Osteoblast (primary cell): ENCODE results near the gene FAM117A. TPM values are rescaled to one million over a fixed set of nuclear protein-coding genes. Genes with fewer than 3 reads are reported as not detected.

ENCODE experiments used
- DNase-seq: peaks from one replicate; pipeline ENCODE4 v3.0.0; 2011; ENCODE audit warnings: low spot score, mixed read lengths; ENCODE audit not compliant: insufficient read length; ENCODE audit errors: missing footprints
- H2AFZ ChIP-seq: 2 replicates; pipeline ENCODE4 v1.6.0; 2011; ENCODE audit warnings: mild to moderate bottlenecking, low read length
- H3K27ac ChIP-seq: 2 replicates; pipeline ENCODE4 v1.5.1; 2011; ENCODE audit warnings: mild to moderate bottlenecking, low read depth, low read length, moderate library complexity
- H3K27me3 ChIP-seq: 2 replicates; pipeline ENCODE4 v1.6.0; 2012; ENCODE audit warnings: mild to moderate bottlenecking, control low read depth, inconsistent platforms, low read length, moderate library complexity; ENCODE audit not compliant: insufficient read depth
- H3K36me3 ChIP-seq: 2 replicates; pipeline ENCODE4 v1.5.1; 2011; ENCODE audit warnings: mild to moderate bottlenecking, low read length, control low read depth, moderate library complexity; ENCODE audit not compliant: insufficient read depth
- H3K4me1 ChIP-seq: 2 replicates; pipeline ENCODE4 v1.5.1; 2011; ENCODE audit warnings: mild to moderate bottlenecking, low read length, control low read depth, moderate library complexity; ENCODE audit not compliant: insufficient read depth
- H3K4me2 ChIP-seq: 2 replicates; pipeline ENCODE4 v1.6.0; 2011; ENCODE audit warnings: mild to moderate bottlenecking, low read length; ENCODE audit not compliant: insufficient read depth
- H3K4me3 ChIP-seq: fragments of 200-600 bp; sonication (generic); 3 replicates; pipeline ENCODE4 v1.5.1; 2012; ENCODE audit warnings: mild to moderate bottlenecking, low read length, inconsistent platforms; ENCODE audit not compliant: insufficient read depth
- H3K79me2 ChIP-seq: 2 replicates; pipeline ENCODE4 v1.6.0; 2012; ENCODE audit warnings: mild to moderate bottlenecking, low read length, control low read depth, inconsistent platforms; ENCODE audit not compliant: insufficient read depth
- H3K9me3 ChIP-seq: 2 replicates; pipeline ENCODE4 v1.5.1; 2011; ENCODE audit warnings: low read depth, low read length, control low read depth
- H4K20me1 ChIP-seq: 2 replicates; pipeline ENCODE4 v1.6.0; 2012; ENCODE audit warnings: mild to moderate bottlenecking, low read length, control low read depth; ENCODE audit not compliant: insufficient read depth
- total RNA-seq: library from RNA; depleted of rRNA; stranded (reverse); fragments of >200 nt; gene quantifications from 2 replicates; pipeline ENCODE4 v1.2.3, GENCODE V29; 2012
- TF ChIP-seq, protein P1 (sequence below): IDR thresholded peaks from 2 replicates; pipeline ENCODE4 v1.5.1; 2011; ENCODE audit warnings: mild to moderate bottlenecking, low read depth, low read length, moderate library complexity; ENCODE audit errors: extremely low read depth

The FAM117A gene
- total RNA-seq, 1 donor, result 8.7 TPM

DNA sequence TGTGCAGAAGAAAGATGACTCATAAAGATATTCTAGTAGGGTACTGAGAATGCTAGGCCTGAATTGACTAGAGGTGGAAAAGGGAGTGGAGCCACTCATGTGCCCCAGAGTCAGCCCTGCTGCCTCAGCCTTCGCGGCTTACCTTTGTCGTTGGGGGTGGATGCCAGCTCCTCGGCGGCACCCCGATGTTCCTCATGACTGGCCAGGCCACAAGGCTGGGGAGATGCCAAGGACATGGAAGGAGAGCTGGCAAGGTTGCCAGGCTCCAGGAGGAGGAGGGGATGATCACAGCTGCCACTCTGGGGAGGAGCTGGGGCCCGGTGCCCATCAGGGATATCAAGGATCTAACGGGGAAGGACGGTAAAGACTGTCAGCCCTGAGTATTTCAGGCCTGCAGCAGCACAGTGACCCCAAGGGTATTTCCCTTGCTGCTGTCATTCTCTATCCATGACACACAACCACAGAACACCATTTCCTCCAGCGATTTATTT is 46.5 kb downstream of the FAM117A start:
- Histone ChIP-seq H3K27ac (no peak overlapping the region), H3K36me3 (peaks cover 4% of the 10 kb centered on the region), H3K27me3 (no peaks in the 10 kb centered on the region), H2AFZ (no peak overlapping the region), H3K4me3 (no peak overlapping the region), H3K79me2 (no peaks in the 10 kb centered on the region), H4K20me1 (no peaks in the 10 kb centered on the region), H3K4me1 (peaks cover 8% of the 10 kb centered on the region), H3K9me3 (no peaks in the 10 kb centered on the region), H3K4me2 (no peak overlapping the region)
- DNase-seq, result no peak
- TF ChIP-seq, protein P1, sequence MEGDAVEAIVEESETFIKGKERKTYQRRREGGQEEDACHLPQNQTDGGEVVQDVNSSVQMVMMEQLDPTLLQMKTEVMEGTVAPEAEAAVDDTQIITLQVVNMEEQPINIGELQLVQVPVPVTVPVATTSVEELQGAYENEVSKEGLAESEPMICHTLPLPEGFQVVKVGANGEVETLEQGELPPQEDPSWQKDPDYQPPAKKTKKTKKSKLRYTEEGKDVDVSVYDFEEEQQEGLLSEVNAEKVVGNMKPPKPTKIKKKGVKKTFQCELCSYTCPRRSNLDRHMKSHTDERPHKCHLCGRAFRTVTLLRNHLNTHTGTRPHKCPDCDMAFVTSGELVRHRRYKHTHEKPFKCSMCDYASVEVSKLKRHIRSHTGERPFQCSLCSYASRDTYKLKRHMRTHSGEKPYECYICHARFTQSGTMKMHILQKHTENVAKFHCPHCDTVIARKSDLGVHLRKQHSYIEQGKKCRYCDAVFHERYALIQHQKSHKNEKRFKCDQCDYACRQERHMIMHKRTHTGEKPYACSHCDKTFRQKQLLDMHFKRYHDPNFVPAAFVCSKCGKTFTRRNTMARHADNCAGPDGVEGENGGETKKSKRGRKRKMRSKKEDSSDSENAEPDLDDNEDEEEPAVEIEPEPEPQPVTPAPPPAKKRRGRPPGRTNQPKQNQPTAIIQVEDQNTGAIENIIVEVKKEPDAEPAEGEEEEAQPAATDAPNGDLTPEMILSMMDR, result no peak

DNA sequence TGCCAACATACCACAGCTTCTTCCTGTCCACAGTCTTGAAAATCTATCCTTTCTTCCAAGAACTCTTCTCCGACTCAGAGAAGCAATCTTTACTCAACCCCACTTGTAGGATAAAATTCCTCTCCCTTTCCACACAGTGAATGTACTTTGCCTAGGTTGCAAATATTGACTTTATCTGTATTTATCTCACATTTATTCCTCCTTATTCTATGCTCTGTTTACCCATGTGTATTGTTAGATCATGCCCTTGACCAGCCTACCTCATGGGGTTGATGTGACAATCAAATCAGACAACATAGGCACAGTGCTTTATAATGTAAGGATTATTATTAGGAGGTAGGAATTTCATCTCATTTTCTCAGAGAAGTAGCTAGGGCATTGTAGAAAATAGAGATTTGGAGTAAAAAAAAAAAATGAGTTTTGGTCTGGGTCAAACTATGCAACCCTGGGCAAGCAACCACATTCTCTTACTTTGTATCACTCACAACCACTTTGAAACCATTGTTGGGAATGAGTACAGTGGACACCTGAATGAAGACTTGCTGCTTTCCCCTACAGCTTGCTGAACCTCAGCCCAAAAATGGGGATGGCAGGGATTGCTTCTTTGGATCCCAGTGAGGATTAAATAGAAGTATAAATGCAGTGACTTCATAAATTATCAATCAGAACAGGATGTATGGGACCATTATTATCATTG is 47.1 kb downstream of the FAM117A start:
- no peaks in the 10 kb centered on the region for H3K27me3 ChIP-seq
- H3K4me3 ChIP-seq, result no peak overlapping the region
- TF ChIP-seq, protein P1, result no peak
- H4K20me1 ChIP-seq, result no peaks in the 10 kb centered on the region
- DNase-seq, result no peak
- no peak overlapping the region for H2AFZ ChIP-seq
- H3K79me2 ChIP-seq, result no peaks in the 10 kb centered on the region
- H3K27ac ChIP-seq, result no peak overlapping the region
- peaks cover 4% of the 10 kb centered on the region for H3K36me3 ChIP-seq
- peaks cover 8% of the 10 kb centered on the region for H3K4me1 ChIP-seq
- no peaks in the 10 kb centered on the region for H3K9me3 ChIP-seq
- H3K4me2 ChIP-seq, result no peak overlapping the region

DNA sequence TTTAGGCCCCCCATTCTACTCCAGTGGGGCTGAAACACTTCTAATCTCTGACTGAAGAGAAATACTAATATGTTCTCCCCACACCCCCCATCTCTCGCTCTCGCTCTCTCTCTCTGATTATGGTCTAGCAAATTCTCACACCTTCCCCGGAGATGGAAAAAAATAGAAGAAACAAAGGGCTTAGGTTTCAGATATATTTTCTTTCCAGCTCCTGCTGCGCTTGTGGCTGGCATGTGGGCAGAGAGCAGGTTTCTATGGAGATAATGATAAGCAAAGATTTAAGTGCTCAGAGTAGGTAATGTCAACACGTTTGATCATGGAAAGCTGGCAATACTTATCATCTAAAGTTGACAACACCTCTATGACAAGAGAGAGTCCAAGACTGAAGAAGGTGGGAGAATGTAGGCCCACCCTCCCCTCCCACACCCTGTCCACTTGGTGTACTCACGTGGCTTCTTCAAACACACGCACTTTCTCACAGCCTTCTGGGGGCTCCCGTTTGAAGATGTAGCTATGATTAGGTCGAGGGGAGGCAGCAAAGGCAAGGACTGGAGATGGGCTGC is 48.1 kb downstream of the FAM117A start:
- no peak for DNase-seq
- Histone ChIP-seq H3K79me2 (no peaks in the 10 kb centered on the region), H2AFZ (no peak overlapping the region), H3K4me1 (peaks cover 8% of the 10 kb centered on the region), H4K20me1 (no peaks in the 10 kb centered on the region), H3K36me3 (peaks cover 4% of the 10 kb centered on the region), H3K27ac (no peak overlapping the region), H3K4me3 (no peak overlapping the region), H3K9me3 (no peaks in the 10 kb centered on the region), H3K4me2 (no peak overlapping the region), H3K27me3 (no peaks in the 10 kb centered on the region)
- TF ChIP-seq, protein P1, result no peak

DNA sequence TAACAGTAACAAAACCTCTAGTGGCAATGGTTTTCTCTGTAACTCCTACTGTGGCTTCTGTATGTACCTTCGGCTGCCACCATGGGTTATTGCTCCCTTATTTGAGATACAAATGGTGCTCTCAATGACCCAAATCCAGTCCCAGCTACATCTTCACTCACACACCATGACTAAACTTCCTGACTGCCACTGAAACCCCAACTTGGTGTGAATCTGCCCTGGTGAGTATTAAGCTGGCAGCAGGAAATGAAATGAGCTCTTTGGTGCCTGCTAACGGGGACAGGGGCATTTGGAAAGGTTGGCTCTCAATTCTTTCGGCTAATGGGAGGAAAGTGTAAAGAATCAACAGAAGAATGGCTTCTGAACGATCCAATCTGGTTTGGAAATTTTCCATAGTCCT is 48.7 kb downstream of the FAM117A start:
- H2AFZ ChIP-seq, result no peak overlapping the region
- TF ChIP-seq, protein P1, result no peak
- H3K27ac ChIP-seq, result no peak overlapping the region
- peaks cover 4% of the 10 kb centered on the region for H3K36me3 ChIP-seq
- no peaks in the 10 kb centered on the region for H3K9me3 ChIP-seq
- no peak for DNase-seq
- no peaks in the 10 kb centered on the region for H3K79me2 ChIP-seq
- H3K4me1 ChIP-seq, result peaks cover 8% of the 10 kb centered on the region
- H4K20me1 ChIP-seq, result no peaks in the 10 kb centered on the region
- no peaks in the 10 kb centered on the region for H3K27me3 ChIP-seq
- H3K4me2 ChIP-seq, result no peak overlapping the region
- no peak overlapping the region for H3K4me3 ChIP-seq
